GM19240 (cell line): ENCODE data around the gene PARD6G.

Experiments used
- DNase-seq: peaks from one replicate; pipeline ENCODE4 v3.0.0; 2011; ENCODE audit warnings: low spot score; ENCODE audit not compliant: insufficient read length

PARD6G gene

GRCh38 chr18:80147418-80148325, 99.6 kb downstream of the PARD6G start:
- DNase-seq = no peak

GRCh38 chr18:80147037-80147417, 100.3 kb downstream of the PARD6G start:
- no peak for DNase-seq

GRCh38 chr18:80145196-80145804, 102.0 kb downstream of the PARD6G start:
- no peak for DNase-seq

GRCh38 chr18:80143881-80144280, 103.4 kb downstream of the PARD6G start:
- no peak for DNase-seq

- no peak for DNase-seq
Measured at GRCh38 chr18:80140455-80140985, 106.8 kb downstream of the PARD6G start.

GRCh38 chr18:80137976-80138375, 109.3 kb downstream of the PARD6G start:
- DNase-seq = no peak

GRCh38 chr18:80137137-80137536, 110.2 kb downstream of the PARD6G start:
- no peak for DNase-seq

- DNase-seq = no peak
Measured at GRCh38 chr18:80136679-80137078, 110.6 kb downstream of the PARD6G start.

- DNase-seq = no peak
Measured at GRCh38 chr18:80135136-80135535, 112.2 kb downstream of the PARD6G start.

- no peak for DNase-seq
Measured at GRCh38 chr18:80133124-80133523, 114.2 kb downstream of the PARD6G start.

- no peak for DNase-seq
Measured at GRCh38 chr18:80132180-80132812, 115.0 kb downstream of the PARD6G start.

GRCh38 chr18:80130555-80130954, 116.8 kb downstream of the PARD6G start:
- no peak for DNase-seq

GRCh38 chr18:80129672-80130367, 117.5 kb downstream of the PARD6G start:
- DNase-seq = no peak

- no peak for DNase-seq
Measured at GRCh38 chr18:80127635-80128034, 119.7 kb downstream of the PARD6G start.

- no peak for DNase-seq
Measured at GRCh38 chr18:80126797-80127196, 120.5 kb downstream of the PARD6G start.

GRCh38 chr18:80124131-80124530, 123.2 kb downstream of the PARD6G start:
- DNase-seq = no peak

- no peak for DNase-seq
Measured at GRCh38 chr18:80120932-80121331, 126.4 kb downstream of the PARD6G start.

GRCh38 chr18:80119111-80119510, 128.2 kb downstream of the PARD6G start:
- DNase-seq = no peak

GRCh38 chr18:80115035-80115434, 132.3 kb downstream of the PARD6G start:
- no peak for DNase-seq

GRCh38 chr18:80112624-80113248, 134.6 kb downstream of the PARD6G start:
- DNase-seq = no peak

- peak; percentile 26 for DNase-seq
Measured at GRCh38 chr18:80109676-80110078, 137.6 kb downstream of the PARD6G start.
